AG04450 (cell line): ENCODE measurements around the gene IGSF6. TPM values are rescaled to one million over a fixed set of nuclear protein-coding genes. Genes with fewer than 3 reads are reported as not detected.

Source experiments
- CTCF ChIA-PET: fragments of 300-600, 350-600 bp; formaldehyde crosslinking; extraction: SDS; loops from one replicate; lab custom pipeline; 2022; ENCODE audit warnings: antibody characterized with exemption, inconsistent platforms; lab: Charles Lee
- POLR2A ChIA-PET: fragments of 350-600 bp; formaldehyde crosslinking; extraction: SDS; loops from one replicate; lab custom pipeline; 2021; ENCODE audit warnings: antibody characterized with exemption, inconsistent platforms; lab: Yijun Ruan, JAX
- DNase-seq: peaks from one replicate; pipeline ENCODE4 v3.0.0-alpha.2; 2011; ENCODE audit warnings: low read depth, low spot score
- H3K27ac ChIP-seq: one replicate; pipeline ENCODE4 v1.5.1; 2012; ENCODE audit warnings: low read depth, low read length, control low read depth
- H3K27me3 ChIP-seq: one replicate; pipeline ENCODE4 v1.6.0; 2012; ENCODE audit warnings: low read length; ENCODE audit not compliant: control insufficient read depth, insufficient read depth
- H3K4me3 ChIP-seq: 2 replicates; pipeline ENCODE4 v1.5.1; 2011; ENCODE audit warnings: mild to moderate bottlenecking, low read depth, low read length, control low read depth
- H3K9me3 ChIP-seq: 2 replicates; pipeline ENCODE4 v1.5.1; 2012; ENCODE audit warnings: low read length; ENCODE audit not compliant: control insufficient read depth, insufficient read depth
- CTCF ChIP-seq: IDR thresholded peaks from 2 replicates; pipeline ENCODE4 v1.5.1; 2011; ENCODE audit warnings: low read depth, low read length, control low read depth, inconsistent platforms
- polyA plus RNA-seq: library from polyadenylated mRNA; depleted of rRNA; stranded (reverse); fragments of >200 nt; gene quantifications from 2 replicates; pipeline ENCODE4 v1.2.3, GENCODE V29; 2011

The IGSF6 gene
- polyA plus RNA-seq, 1 experiment: not detected

GRCh38 chr16:21654881-21655280 is 2.5 kb upstream of the IGSF6 start:
- CTCF ChIA-PET: no interaction called here
- Histone ChIP-seq H3K27me3 (no peaks in the 10 kb centered on the region), H3K27ac (no peak overlapping the region), H3K4me3 (no peak overlapping the region), H3K9me3 (no peaks in the 10 kb centered on the region; the same call in 1 of the 2 replicates)
- POLR2A ChIA-PET: no interaction called here
- TF ChIP-seq CTCF: no peak
- no peak for DNase-seq

- TF ChIP-seq CTCF: no peak
- no peak for DNase-seq
- H3K27me3 ChIP-seq: no peaks in the 10 kb centered on the region
- no peaks in the 10 kb centered on the region; the same call in 1 of the 2 replicates for H3K9me3 ChIP-seq
- CTCF ChIA-PET: no interaction called here
- H3K4me3 ChIP-seq: no peak overlapping the region
- no peak overlapping the region for H3K27ac ChIP-seq
- POLR2A ChIA-PET: no interaction called here
Observed at GRCh38 chr16:21654466-21654865, 2.1 kb upstream of the IGSF6 start.

GRCh38 chr16:21653571-21653970 is 1.2 kb upstream of the IGSF6 start:
- no peak overlapping the region for H3K27ac ChIP-seq
- no peak for DNase-seq
- POLR2A ChIA-PET: no interaction called here
- no peak for TF ChIP-seq CTCF
- H3K27me3 ChIP-seq: no peaks in the 10 kb centered on the region
- CTCF ChIA-PET: no interaction called here
- H3K4me3 ChIP-seq: no peak overlapping the region
- no peaks in the 10 kb centered on the region; the same call in 1 of the 2 replicates for H3K9me3 ChIP-seq

GRCh38 chr16:21651515-21651914 is 893 bp downstream of the IGSF6 start:
- CTCF ChIA-PET: interaction anchor here (0.9 to 1.1 kb wide), 3 partner anchors 12 to 69 kb away, joined by 3 read pairs; no protein-coding TSS in a partner anchor
- POLR2A ChIA-PET: no interaction called here

More at GRCh38 chr16:21651515-21651914, 893 bp downstream of the IGSF6 start:
- no peaks in the 10 kb centered on the region for H3K27me3 ChIP-seq
- H3K9me3 ChIP-seq: no peaks in the 10 kb centered on the region; the same call in 1 of the 2 replicates
- no peak overlapping the region for H3K27ac ChIP-seq
- DNase-seq: no peak
- no peak for TF ChIP-seq CTCF
- H3K4me3 ChIP-seq: no peak overlapping the region
